ENCODE measurements around the gene ROR2. TPM values are rescaled to one million over a fixed set of nuclear protein-coding genes. Genes with fewer than 3 reads are reported as not detected.

The ROR2 gene
- total RNA-seq, 6 experiments from 2014 or later, result 0.09 TPM; not detected in 5

GRCh38 chr9:91857291-91858212, 92.5 kb downstream of the ROR2 start:
- Mint-ChIP-seq H3K4me1 (ENCODE audit: low read depth) (no peaks in the 10 kb centered on the region), H3K27ac (no peak overlapping the region), H3K4me3 (no peak overlapping the region), H3K27me3 (ENCODE audit: insufficient read depth) (peaks cover 24% of the 10 kb centered on the region), H3K9me3 (no peaks in the 10 kb centered on the region), H3K36me3 (ENCODE audit: low read depth) (no peaks in the 10 kb centered on the region)
- no peak for TF ChIP-seq CTCF (IDR thresholded peaks at IDR 0.05)
- DNase-seq, result no peak

GRCh38 chr9:91856419-91856818, 93.6 kb downstream of the ROR2 start:
- DNase-seq, result no peak
- no peak overlapping the region for H3K4me3 Mint-ChIP-seq
- H3K36me3 Mint-ChIP-seq (ENCODE audit: low read depth), result no peaks in the 10 kb centered on the region
- TF ChIP-seq CTCF (IDR thresholded peaks at IDR 0.05), result no peak
- peaks cover 18% of the 10 kb centered on the region for H3K27me3 Mint-ChIP-seq (ENCODE audit: insufficient read depth)
- H3K4me1 Mint-ChIP-seq (ENCODE audit: low read depth), result no peaks in the 10 kb centered on the region
- H3K27ac Mint-ChIP-seq, result no peak overlapping the region
- no peaks in the 10 kb centered on the region for H3K9me3 Mint-ChIP-seq

GRCh38 chr9:91855196-91855595, 94.8 kb downstream of the ROR2 start:
- Mint-ChIP-seq H3K4me1 (ENCODE audit: low read depth) (no peaks in the 10 kb centered on the region), H3K36me3 (ENCODE audit: low read depth) (no peaks in the 10 kb centered on the region), H3K9me3 (no peaks in the 10 kb centered on the region), H3K27me3 (ENCODE audit: insufficient read depth) (peaks cover 22% of the 10 kb centered on the region), H3K4me3 (no peak overlapping the region), H3K27ac (no peak overlapping the region)
- no peak for DNase-seq
- no peak for TF ChIP-seq CTCF (IDR thresholded peaks at IDR 0.05)

- Mint-ChIP-seq H3K4me3 (no peak overlapping the region), H3K9me3 (no peaks in the 10 kb centered on the region), H3K27ac (no peak overlapping the region), H3K4me1 (ENCODE audit: low read depth) (peaks cover 2% of the 10 kb centered on the region; the same call in 1 of the 2 replicates), H3K36me3 (ENCODE audit: low read depth) (no peaks in the 10 kb centered on the region), H3K27me3 (ENCODE audit: insufficient read depth) (peaks cover 19% of the 10 kb centered on the region)
- DNase-seq, result no peak
- TF ChIP-seq CTCF (IDR thresholded peaks at IDR 0.05), result no peak
Measured at GRCh38 chr9:91852801-91853347, 97.2 kb downstream of the ROR2 start.

- peaks cover 11% of the 10 kb centered on the region for H3K27me3 Mint-ChIP-seq (ENCODE audit: insufficient read depth)
- no peak overlapping the region for H3K4me3 Mint-ChIP-seq
- H3K27ac Mint-ChIP-seq, result no peak overlapping the region
- no peak for TF ChIP-seq CTCF (IDR thresholded peaks at IDR 0.05)
- no peaks in the 10 kb centered on the region for H3K36me3 Mint-ChIP-seq (ENCODE audit: low read depth)
- no peak for DNase-seq
- peaks cover 8% of the 10 kb centered on the region for H3K4me1 Mint-ChIP-seq (ENCODE audit: low read depth)
- no peaks in the 10 kb centered on the region for H3K9me3 Mint-ChIP-seq
Measured at GRCh38 chr9:91849694-91850093, 100.3 kb downstream of the ROR2 start.

All from HFFc6 (cell line).